Stimulated activated CD8-positive, alpha-beta memory T cell treated with anti-CD3 and anti-CD28 coated beads, Interleukin-7, amount 100 ng/mL, for 1 hour (primary cell): ENCODE data around the gene PITPNM3.
A peak's percentile ranks its signal among the peaks of the same experiment; 100 is the strongest.

Experiments used
- DNase-seq, 2 donors: peaks; one replicate each; pipeline ENCODE4 v3.0.0-alpha.2; 2020; ENCODE audit warnings: low read depth in 2 of 2

PITPNM3 gene

DNA sequence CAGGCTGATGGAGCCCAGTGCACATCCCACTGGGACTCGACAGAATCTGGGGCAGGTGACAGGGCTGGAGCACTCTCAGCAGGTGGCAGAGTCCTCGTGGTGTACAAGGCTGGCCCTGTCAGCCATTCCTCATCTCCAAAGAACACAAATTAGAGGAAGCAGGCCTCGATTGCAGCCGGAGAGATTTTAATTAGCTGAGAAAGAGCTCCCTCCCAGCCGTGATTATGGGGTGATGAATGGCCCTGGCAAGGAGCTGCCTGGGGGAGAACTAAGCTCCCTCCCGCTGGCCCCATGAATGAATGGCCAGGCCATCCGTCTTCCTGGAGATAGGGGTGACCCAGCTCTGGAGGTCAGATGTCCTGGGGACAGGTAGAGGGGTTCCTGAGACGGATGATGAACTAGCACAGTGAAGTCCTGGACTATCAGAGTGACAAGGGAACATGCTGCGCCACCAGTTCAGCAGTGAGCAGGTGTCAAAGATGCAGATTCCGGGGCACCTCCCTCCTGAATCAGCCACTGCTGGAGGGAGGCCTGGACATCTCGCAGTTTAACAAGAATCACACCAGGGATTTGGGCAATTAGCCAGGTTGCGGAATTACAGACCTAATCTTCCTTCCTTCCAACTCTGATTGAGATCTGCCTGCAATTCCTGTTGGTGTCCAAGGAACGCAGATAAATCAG, 76.6 kb downstream of the PITPNM3 start:
- DNase-seq, result no peak

DNA sequence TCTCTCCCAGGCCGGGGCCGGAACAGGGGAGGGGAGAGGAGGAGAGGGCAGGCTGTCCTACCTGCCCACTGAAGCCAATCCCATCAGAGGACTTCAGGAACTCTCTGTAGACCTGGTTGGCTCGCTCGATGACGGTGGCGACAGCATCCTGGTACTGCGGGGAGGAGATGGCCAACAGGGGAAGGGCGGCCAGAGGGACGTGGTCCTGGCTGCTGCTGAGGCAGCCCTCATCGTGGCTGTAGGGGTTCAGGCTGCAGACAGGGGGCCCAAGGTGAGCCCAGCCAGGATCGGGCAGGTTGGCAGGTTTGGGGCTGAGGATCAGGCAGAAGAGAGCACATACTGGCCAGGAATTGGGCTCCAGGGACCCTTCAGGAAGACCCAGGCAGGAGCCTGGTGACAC, 77.9 kb downstream of the PITPNM3 start:
- no peak for DNase-seq

DNA sequence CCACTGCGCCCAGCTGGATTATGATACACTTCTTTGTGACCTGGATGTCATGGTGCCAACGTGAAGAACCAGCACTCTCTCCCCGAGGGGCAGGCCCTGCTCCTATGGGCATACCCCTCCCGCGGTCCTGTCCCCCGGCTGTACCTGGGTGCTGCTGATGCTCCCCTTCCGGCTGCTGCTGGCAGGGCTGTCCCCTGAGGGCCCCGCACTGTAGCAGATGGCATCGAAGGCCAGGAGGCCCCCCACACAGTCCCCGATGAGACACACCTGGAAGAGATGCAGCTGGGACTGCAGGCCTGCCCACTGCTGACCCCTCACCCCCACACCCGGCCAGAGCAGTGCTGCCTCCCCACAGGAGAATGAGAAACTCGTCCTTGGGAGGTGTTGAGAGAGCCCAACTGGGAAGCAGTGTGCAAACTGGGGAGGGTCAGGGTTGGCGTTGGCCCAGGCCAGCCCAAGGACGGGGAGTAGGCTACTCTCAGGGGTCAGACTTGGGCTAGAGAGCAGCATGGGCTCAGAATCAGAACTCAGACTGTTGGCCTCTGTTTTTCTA, 78.4 kb downstream of the PITPNM3 start:
- DNase-seq, result no peak

DNA sequence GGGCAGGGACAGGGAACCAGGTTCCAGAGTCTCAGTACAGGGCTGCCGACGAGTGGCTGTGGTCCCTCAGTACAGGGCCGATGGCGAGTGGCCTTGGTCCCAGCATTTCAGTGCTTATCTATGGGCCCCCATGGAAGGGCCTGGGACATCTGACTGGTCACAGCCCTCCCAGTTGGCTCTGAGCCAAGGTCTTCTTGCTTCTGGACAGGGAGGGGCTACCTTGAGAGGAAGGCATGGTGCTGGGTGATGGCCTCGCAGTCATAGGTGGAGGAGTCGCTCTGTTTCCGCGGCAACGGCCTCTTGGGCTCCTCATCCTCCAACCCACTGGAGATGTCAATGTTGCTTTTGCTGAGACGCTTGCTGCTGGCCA, 79.6 kb downstream of the PITPNM3 start:
- DNase-seq, result no peak

DNA sequence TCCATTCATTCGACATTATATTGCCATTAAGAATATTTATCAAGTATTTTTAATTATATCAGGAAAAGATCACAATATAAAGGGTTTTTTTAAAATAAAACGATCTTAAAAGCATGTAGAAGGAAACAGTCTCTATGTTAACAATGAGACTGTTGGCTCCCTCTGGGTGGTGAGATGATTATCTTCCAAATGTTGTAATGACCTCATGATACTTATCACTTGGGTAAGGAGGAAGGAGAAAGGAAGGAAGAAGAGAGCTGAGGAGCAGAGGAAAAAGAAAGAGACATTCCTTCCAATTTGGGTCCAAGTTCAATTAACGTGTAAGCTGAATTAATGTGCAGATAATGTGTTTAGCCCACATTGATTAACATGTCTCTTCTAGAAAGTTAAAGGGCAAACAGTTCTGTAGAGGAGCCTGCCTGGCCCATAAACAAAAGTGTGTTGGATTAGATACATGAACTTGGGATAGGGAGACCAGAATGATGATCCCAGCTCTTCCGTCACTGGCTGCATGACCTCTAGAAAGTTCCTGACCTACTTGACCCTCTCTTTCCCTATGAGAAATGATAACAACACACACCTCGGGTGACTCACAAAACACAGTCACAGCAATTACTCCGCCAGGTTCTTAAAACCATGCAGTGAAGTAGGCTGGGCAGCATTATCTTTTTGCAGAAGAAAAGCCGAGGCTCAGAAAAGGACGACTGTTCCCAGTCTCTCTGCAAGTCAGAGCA, 80.1 kb downstream of the PITPNM3 start:
- no peak for DNase-seq

DNA sequence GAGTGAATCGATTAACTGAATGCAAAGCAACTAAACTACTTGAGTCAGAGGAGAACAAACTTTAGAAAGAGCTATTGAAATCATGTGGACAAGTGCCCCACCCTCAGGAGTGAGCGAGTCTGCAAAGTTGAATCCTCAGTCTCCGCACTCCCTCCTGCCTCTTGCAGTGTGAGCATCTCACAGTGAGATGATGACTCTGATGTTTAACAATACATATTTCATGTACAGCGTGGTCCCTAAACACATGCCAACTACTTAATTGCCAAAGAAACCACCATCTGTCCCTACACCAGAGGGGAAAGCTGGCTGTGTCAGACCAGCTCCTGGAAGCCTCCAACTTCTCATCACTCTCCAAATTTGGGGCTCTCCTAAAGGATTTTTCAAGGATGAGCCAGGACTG, 80.9 kb downstream of the PITPNM3 start:
- no peak for DNase-seq

DNA sequence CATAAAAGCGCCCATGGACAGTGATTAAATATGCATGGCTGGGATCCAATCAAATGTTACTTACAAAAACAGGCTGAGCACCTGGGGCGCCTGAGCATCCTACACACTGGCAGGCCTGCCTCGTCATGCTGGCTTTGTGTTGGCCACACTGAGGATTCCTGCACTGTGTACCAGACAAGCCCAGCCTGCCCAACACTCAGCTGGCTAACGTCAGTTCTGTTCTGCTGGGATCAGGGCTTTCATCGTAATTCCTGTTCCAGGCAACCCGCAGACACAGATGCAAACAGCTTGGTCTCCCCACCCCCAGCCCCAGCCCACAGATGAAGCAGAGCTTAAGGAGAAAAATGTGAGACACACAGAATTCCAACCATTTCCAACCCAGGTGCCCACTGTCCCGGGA, 81.4 kb downstream of the PITPNM3 start:
- DNase-seq, result no peak

DNA sequence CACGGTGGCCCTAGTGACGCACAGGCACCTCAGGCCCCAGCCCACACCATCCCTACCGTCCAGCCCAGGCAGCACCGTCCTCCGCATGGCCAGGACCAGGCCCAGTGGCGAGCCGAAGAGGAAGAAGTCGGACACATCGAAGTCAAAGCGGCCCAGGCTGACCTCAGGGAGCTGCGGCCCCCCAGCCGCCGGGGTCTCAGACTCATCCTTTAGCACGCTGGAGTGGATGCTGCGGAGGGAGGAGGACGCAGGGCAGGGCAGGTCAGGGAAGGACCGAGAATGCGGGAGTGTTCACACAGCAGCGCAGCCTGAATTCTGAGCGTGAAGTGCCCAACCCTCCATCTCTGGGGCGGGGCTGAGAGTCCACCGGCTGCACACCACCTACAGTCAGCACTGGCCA, 82.0 kb downstream of the PITPNM3 start:
- DNase-seq, result no peak

DNA sequence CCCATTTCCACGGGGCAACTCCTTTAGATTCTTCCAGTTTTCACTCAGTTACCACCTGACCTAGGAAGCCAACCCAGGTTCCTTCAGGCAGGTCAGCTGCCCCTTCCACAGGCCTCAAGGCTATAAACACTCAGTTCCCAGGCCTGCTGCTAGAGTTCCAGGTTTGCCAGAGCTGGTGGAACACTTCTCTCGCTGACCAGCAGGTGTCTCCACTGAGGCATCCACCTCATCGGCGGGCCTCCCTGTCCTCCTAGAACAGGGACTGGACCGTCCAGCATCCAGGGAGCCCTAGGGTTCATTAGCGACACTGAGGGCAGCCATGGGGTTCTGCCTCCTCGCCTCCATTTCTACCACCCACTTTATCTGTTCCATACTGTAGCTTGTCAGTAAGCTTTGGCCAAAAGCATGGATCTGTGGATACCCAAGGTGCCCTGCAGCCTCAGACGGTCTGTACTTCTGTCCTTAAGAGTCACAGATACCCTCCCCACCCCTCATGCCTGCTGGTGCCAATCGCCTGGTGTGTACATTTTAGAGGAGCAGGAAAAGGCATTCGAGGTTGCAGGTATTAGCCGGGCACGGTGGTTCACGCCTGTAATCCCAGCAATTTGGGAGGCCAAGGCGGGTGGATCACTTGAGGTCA, 83.1 kb downstream of the PITPNM3 start:
- DNase-seq, result peak in 1 of 2 donors; percentile 52

DNA sequence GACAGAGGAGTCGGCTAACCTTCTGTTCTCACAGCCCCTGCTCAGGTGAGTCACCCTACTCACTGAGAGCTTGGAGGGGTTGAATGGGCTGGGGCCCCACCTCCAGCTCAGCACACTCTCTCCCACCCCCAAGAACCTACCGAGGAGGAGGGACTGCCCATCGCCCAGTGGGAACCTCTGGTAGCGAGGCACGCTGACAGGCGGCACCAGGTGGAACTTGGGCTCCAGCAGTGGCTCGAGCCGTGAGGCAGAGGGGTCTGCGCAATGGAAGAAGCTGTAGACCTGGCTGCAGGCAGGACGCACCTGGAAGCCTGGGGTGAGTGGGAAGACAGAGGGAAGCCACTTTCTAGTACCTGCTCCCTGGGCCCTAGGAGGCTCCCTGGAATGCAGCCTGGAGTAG, 83.8 kb downstream of the PITPNM3 start:
- DNase-seq, result no peak

DNA sequence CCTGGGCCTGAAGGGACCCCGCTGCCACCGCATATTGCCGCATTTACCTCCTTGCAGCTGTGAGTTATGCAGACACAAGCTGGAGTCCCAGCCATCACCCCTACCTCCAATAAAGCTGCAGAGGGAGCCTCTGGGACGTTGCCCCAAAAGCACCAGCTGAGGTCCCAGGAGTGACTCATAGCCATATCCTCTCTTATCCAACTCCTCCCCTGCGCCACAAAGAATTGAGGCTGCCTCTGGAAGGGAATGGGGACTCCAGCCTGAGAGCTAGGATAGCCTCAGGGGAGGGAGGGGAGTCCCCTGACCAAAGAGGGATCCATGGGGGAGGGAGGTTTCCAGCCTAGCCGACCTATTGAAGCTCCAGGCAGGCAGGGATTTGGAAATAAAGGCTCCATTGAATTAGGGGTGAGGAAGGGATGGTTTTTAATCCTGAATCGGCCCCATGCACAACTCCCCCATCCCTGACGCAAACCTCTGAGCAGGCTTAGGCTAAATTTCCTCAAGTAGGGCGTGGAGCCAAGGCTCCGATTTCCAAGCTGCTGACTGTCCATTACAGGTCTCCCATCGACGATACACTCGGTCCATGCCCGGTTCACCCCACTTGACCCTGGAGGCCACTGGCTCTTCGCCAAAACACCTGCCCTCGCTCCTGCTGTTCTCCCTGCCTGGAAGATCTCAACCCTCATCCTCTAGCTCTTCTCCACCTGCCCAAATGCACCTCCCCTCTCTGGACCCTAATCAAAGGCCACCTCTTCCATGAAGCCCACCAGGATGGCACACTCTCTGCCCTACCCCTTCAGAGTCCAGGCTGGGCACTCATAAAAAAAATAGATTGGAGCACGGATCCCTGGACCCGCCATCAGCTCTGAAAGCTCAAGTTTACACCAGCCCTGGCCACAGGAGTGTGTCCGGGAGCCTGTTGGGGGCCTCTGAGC, 84.6 kb downstream of the PITPNM3 start:
- DNase-seq, result no peak

DNA sequence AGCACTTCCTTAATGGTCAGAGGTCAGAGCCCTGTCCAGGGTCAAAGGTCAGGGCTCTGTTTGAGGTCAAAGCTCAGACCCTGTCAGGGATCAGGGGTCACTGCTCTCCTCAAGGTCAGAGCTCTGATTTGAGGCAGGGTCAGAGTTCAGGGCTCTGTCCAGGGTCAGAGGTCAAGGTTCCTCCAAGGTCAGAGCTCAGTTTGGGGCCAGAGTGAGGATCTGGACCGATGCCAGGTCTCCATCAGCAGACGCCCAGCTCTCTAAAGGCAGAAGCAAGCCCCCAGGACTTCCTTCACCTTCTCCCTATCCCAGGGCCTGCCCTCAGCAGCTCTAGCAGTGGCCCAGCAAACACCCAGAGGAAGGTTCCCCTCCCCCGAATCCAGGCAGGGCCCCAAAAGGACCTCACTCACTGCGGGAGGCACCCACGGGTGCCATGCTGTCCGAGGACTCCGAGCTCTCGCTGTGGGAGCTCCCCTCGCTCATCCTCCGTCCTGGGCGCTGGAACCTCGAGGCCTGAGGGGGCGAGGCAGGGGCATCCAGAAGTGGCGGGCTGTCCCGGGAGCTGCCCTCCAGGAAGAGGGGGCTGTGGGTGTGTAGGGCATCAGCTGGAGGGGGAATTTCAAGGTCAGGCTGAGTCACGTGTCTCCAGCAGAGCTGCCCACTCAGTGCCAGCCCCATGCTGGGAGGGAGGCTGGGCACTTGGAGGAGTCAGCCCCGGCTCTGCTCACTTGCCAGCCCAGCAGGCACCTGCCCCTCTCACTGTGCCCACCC, 85.4 kb downstream of the PITPNM3 start:
- DNase-seq, result no peak

DNA sequence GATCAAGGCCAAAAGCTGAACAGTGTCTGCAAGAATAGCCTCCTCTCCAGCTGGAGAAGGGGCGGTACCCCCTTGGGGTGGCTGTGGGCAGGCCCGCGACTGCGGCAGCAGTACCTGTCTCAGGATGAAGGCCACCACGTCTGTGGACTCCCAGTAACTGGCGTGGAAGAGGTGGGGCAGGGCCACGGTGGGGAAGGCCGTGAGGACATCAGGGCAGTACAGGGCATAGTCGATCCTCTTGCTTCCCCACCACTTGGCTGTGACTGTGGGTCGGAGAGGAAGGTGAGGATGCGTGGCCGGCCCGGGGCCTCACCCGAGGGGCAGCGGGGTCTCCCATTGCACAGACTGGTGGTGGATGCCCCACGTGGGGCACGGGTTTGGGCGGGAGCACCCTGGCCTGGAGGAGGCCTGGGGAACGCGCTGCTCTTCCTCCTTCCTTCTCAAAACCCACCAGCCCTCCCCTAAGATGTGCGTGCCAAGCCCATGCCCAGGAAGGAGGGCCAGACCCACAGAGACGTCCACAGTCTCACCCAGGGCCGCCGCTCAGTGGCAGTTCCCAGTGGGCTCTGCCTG, 86.1 kb downstream of the PITPNM3 start:
- DNase-seq, result no peak

DNA sequence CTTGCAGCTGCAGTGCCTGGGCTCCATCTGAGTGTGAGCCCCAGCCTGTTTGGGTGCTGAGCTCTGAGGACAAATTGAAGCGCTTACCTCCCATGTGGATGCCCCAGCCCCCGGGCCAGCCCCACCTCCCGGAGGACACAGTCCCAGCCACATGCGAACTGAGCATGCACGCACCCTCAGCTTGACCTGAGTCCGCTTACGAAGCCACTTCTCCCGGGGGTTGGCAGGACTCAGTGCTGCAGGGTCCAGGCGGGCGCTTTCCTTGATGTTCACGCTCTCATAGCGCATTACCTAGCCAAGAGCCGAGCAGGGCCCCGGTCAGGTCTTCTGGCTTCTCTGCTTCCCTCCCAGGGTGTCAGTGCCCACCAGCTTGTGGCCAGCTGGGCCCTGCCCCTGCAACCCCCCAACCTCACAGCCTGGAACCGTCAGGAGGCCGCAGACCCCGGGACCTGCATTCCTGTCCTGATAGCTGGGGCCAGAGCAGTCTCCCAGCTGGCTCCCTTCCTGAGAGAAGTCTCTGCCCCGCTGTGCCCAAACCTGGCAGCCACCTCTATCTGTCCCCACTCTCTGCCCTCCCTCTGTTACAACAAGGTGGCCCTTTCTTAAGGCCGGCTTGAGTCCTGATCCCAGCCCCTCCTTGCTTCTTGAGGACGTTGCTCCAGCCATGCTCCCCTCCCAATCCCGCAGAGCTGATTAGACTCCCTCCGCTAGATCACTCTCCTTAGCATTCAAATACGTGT, 88.1 kb downstream of the PITPNM3 start:
- no peak for DNase-seq

DNA sequence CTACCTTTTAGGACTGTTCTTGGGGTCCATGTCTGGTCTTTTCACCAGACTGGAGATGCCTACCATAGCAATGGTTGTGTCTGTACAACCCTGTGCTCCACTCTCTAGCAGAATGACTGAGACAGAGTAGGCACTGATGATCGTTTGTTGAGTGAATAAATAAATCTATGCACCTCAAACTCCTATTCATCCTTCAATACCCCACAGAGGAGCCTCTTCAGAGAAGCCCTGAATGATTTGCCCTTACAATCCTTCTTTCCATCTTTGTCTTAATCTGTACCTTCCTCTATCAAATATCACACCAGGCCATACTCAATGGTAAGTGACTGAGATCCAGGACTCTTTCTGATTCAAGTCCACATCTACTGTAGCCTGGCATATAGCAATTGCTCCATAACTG, 88.8 kb downstream of the PITPNM3 start:
- no peak for DNase-seq

DNA sequence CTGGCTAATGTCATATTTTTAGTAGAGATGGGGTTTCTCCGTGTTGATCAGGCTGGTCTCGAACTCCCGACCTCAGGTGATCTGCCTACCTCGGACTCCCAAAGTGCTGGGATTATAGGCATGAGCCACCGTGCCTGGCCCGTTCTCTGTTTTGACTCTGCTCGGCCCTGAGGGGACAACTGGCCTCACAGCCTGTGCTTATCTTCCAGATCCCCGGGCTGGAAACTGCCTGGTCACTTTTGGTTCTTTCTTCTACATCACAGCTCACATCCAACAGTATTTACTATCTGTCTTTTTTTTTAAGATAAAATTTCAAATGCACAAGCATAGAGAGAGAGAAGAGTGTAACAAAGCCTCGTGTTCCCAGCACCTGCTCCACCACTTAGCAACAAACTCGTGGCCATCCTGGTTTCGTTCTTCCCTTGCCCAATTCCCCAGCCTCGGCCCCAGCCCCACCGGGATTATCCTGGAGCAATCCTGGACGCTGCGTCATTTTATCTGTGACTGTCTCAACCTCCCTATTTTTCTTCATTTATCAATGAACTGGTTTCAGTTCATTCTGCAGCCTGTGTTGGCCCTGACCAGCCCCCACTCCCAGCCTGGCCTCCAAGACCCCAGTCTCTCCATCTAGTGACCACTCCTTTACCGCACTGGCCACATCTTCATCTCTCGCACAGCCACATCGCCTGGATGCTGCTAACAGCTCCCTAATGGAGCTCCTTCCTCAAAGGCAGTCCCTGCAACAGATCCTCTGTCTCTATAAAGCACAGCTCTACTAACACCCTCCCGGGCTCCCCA, 91.0 kb downstream of the PITPNM3 start:
- DNase-seq, result no peak

DNA sequence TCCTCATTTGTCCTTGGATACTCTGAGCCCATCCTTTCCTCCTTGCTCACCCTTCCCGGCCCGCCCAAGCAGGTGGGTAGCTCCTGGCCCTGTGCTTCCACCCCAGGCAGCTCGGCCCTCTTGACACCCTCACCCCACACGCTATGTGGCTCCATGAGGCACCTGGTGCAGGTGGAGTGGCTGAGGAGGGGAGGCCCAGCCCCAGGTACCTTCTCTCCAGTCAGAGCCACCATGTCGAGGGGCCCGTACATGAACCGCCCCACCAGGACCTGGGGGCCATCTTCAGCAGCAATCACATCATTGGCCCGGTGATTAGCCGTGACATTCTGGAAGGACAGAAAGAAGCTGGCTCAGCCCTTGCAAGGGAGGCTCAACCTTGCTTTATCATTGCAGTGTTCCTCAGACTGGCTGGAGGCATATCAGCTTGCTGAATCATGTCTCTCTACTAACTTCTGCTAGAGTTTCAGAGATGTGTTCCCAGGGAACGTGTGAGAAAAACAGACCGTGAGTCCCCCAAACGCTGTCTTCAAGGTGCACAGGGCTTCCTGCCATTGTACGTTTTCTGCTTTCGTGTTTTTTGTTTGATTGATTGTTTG, 91.8 kb downstream of the PITPNM3 start:
- DNase-seq, result no peak

DNA sequence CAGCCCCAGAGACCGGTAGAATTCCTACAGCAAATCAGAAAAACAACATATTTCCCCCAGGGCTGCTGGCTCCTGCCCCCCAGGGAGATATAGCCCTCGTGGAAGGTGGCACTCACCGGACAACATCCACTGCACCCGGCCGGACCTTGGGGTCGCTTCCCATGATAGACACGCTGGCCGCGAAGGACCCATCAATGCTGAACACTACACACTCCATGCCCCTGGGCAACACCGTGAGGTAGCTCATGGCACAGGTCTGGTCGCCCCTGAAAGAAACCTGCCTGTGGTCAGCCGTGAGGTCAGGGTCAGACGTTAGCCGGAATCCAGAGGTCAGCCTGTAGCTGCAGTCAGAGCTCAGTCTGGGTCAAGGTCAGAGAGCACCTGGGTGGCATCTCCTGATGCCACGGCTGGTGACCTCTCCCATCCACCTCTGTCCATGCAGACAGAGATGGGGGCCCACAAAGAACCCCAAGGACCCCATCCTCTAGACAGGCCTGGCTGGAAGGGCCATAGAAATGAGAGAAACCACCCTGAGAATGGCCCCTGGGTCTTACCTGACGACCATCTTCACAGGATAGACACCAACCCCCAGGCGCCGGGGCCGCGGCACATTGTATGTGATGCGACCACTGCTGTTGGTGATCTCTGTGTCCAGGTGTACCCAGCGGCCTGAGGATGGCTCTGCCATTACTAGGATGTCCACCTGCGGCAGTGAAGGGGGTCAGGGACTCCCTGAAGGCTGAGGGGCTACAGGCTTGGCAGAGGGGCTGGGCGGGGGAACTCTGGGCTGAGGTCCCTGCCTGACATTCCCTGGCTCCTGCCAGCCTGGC, 92.5 kb downstream of the PITPNM3 start:
- no peak for DNase-seq
